T-helper 2 cell (primary cell): Measurements from ENCODE around the gene IPO4.

Experiments
- DNase-seq, 5 experiments: peaks; one replicate each; pipeline versions ENCODE4 v3.0.0 to v3.0.0-alpha.2; 2012 to 2022

The IPO4 gene

GRCh38 chr14:24172871-24173281, 15.7 kb downstream of the IPO4 start:
- no peak for DNase-seq

- no peak for DNase-seq
Measured at GRCh38 chr14:24172261-24172860, 16.3 kb downstream of the IPO4 start.

- peak; percentile 41 to 81 (median 67) for DNase-seq
Measured at GRCh38 chr14:24171422-24172260, 17.0 kb downstream of the IPO4 start, which contains the start of gene REC8. REC8 (plus strand) TSS chr14:24172080; CDS start chr14:24172553, 473 bp downstream.

- DNase-seq, result no peak
Measured at GRCh38 chr14:24167469-24168114, 21.0 kb downstream of the IPO4 start.

GRCh38 chr14:24165785-24166184, 22.8 kb downstream of the IPO4 start:
- no peak for DNase-seq

- DNase-seq, result no peak
Measured at GRCh38 chr14:24164518-24164991, 24.1 kb downstream of the IPO4 start.

GRCh38 chr14:24162093-24162492, 26.5 kb downstream of the IPO4 start:
- DNase-seq, result peak in 1 of 5 experiments; percentile 37

- DNase-seq, result peak; percentile 90 to 98 (median 93)
Measured at GRCh38 chr14:24160850-24161804, 27.5 kb downstream of the IPO4 start, which contains the start of gene IRF9. IRF9 (plus strand) TSS chr14:24161265; CDS start chr14:24162145, 880 bp downstream.

GRCh38 chr14:24160499-24160849, 28.1 kb downstream of the IPO4 start:
- DNase-seq, result no peak

- no peak for DNase-seq
Measured at GRCh38 chr14:24159777-24160498, 28.7 kb downstream of the IPO4 start.

- no peak for DNase-seq
Measured at GRCh38 chr14:24157331-24157730, 31.3 kb downstream of the IPO4 start.

GRCh38 chr14:24156840-24157239, 31.8 kb downstream of the IPO4 start:
- DNase-seq, result no peak

- no peak for DNase-seq
Measured at GRCh38 chr14:24155100-24155499, 33.5 kb downstream of the IPO4 start.

- DNase-seq, result no peak
Measured at GRCh38 chr14:24151404-24152080, 37.1 kb downstream of the IPO4 start.

- no peak for DNase-seq
Measured at GRCh38 chr14:24150993-24151392, 37.6 kb downstream of the IPO4 start.

GRCh38 chr14:24150567-24150966, 38.0 kb downstream of the IPO4 start:
- no peak for DNase-seq

- no peak for DNase-seq
Measured at GRCh38 chr14:24150061-24150460, 38.6 kb downstream of the IPO4 start.

- DNase-seq, result no peak
Measured at GRCh38 chr14:24149302-24149969, 39.2 kb downstream of the IPO4 start.

GRCh38 chr14:24147761-24148428, 40.7 kb downstream of the IPO4 start:
- no peak for DNase-seq
